Right ventricle myocardium superior (tissue), 1 donor: ENCODE results near the gene CD22. TPM values are rescaled to one million over a fixed set of nuclear protein-coding genes. Genes with fewer than 3 reads are reported as not detected.
"Not testable (repeated sequence)": the region's sequence is repeated elsewhere in the genome, so short reads cannot be mapped to it uniquely, and the experiment has no call there.

Experiments
- ATAC-seq: fragments of 200-7000 bp; cut with Tn5 transposase; one replicate; pipeline ENCODE4 v1.9.1; 2020; ENCODE audit warnings: mild to moderate bottlenecking; ENCODE audit not compliant: poor library complexity
- DNase-seq: peaks from one replicate; pipeline ENCODE4 v3.0.0-alpha.2; 2020
- intact Hi-C: fragments of 100-400 bp; cut with DNase I; formaldehyde crosslinking; loops from one replicate; pipeline ENCODE4 v1.11.2; 2022
- long read RNA-seq: library from polyadenylated mRNA; unstranded; transcript quantifications from one replicate; pipeline ENCODE4 v2.0.0, GENCODE V29; 2021
- total RNA-seq: library from RNA; stranded (reverse); fragmentation: NEBNext Ultra II Directional; extraction: Animal tissue kit (Norgen Biotek cat#: 25700); gene quantifications from one replicate; pipeline ENCODE4 v1.2.1, GENCODE V29; 2021
- donor health status: DM: no; HTN: yes; CAD: no; lungs with severe emphysema.

CD22 gene
- 0.56 TPM for total RNA-seq
- long read RNA-seq, result 0 reads

DNA sequence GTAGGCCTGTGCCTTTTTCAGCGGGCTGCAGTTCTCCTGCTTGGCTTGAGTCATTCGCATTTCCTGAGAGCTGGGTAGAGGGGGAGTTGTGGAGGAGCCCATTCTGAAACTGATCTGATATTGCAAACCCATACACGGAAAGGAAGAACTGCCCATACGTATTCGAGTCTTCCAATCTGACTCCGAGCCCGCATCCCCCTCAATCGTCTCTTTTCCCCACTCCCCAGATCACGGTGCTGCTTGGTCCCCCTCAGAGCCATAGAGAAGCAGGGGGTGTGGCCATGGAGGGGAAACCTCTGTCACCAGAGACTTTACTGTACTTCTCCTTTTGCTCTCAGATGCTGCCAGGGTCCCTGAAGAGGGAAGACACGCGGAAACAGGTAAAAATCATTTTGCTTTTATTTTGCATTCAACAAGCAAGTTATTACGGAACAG is at the start of gene CD22:
Gene CD22 (plus strand): TSS at position 337 of the 435 bp plus-strand sequence. CDS start 2,854 bp downstream, outside the sequence.
- DNase-seq (peak; percentile 6), ATAC-seq (no peak)
- intact Hi-C loops, result no loop called here

DNA sequence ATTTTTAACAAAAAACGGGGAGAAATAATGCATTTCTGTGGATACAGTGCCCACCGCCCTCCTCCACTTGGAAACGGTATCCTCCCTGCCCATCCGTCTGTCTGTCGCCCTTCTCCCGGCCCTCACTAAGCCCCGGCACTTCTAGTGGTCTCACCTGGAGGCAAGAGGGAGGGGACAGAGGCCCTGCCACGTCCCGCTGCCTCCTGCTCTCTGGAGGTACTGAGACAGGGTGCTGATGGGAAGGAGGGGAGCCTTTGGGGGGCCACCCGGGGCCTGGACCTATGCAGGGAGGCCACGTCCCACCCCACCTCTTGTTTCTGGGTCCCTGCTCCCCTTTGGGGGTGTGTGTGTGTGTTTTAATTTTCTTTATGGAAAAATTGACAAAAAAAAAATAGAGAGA is 49.6 kb upstream of the CD22 start:
- no peak for DNase-seq
- ATAC-seq, result no peak
- intact Hi-C loops, result no loop called here

DNA sequence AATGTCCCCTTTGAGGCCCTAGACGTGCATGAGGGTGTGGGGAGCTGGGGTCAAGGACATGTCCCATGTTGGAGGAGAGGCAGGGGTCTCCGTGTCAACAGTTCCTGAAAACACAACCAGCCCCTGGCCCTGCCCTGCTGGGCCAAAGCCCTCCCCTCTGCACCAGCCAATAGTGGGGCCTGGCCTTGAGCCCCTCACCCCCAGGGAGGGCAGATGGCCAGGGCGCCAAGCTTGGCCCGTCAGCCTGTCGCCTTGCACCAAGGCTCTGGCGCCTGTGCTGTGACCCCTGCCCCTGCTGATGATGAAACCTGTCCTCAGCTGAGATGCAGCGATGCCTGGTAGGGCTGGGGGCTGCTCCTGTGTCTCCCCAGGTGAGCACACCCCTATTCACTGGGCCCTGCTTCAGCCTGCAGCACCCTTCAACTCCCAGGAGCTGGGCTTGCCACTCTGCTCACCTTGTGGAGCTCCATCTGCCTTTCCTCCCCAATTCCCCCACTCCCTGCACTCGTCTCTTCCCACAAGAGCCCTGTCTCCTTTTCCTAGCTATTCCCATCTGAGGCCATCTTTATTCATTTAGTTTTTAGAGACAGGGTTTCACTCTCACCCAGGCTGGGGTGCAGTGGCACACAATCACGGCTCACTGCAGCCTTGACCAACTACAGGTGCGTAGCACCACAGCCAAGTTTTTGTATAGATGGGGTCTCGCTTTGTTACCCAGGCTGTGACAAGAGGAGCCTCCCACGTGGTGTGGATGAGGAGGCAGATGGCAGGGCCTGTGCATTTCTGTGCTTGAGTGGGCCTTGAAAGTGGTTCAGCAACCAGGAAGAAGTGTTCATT is 48.8 kb upstream of the CD22 start:
- ATAC-seq (no peak), DNase-seq (peak; percentile 40)
- intact Hi-C loops, result no loop called here

DNA sequence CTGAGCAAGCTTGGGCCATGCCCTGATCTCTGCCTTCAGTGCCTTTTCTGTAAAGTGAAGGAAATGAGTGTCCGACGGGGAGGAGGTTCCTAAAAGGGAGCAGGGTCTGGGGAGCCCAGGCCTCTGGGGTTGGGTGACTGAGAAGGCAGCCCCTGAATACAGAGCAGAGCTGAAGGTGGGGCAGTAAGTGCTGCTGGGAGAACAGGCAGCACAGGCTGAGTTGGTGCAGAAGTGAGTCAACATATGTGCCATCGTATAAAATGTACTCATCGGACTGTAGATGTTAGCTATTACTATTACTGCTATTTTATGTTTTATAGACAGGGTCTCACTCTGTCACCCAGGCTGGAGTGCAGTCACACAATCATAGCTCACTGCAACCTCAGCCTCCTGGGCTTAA is 47.7 kb upstream of the CD22 start:
- intact Hi-C loops, result no loop called here
- DNase-seq (no peak), ATAC-seq (no peak)

DNA sequence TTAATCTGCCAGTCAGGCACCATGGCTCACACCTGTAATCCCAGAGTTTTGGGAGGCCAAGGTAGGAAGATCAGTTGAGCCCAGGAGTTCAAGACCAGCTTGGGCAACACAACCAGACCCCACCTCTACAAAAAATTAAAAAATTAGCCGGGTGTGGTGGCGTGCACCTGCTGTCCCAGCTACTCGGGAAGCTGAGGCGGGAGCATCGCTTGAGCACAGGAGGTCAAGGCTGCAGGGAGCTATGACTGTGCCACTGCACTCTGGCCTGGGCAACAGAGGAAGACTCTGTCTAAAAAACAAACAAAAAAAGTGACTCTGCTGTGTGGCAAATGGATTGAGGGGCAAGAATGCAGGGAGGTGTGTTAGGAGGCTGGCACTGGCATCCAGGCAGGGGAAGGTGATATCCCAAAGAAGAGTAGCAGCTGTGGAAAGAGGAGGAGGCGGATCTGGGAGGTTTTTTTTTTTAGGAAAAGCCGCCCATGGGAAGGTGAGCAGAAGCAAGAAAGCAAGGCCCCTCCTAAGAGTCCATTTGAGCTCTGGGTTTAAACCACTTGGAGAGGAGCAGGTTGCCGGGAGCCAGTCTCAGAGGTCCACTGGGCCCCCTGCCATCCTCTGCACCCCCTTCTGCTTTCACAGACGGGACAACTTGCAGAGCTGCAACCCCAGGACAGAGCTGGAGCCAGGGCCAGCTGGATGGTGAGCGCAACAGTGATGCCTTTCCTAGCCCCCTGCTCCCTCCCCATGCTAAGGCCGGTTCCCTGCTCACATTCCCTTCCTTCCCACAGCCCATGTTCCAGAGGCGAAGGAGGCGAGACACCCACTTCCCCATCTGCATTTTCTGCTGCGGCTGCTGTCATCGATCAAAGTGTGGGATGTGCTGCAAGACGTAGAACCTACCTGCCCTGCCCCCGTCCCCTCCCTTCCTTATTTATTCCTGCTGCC is 44.6 kb upstream of the CD22 start:
- DNase-seq (no peak), ATAC-seq (no peak)
- intact Hi-C loops, result no loop called here

DNA sequence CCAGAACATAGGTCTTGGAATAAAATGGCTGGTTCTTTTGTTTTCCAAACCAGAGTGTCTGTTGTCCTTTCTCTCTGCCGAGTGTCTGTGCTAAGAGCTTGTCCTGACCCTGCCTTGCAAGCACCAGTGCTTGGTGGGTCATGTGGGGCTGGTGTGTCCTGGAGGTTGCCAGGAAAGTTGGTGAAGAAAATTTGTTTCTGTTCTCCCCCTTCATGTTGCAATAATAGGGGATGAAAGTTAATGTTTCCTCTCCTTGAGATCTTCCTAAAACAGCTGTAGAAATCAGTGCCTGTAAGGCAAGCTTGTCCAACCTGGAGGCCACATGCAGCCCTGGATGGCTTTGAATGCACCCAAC is 43.9 kb upstream of the CD22 start:
- DNase-seq (no peak), ATAC-seq (no peak)
- intact Hi-C loops, result no loop called here

DNA sequence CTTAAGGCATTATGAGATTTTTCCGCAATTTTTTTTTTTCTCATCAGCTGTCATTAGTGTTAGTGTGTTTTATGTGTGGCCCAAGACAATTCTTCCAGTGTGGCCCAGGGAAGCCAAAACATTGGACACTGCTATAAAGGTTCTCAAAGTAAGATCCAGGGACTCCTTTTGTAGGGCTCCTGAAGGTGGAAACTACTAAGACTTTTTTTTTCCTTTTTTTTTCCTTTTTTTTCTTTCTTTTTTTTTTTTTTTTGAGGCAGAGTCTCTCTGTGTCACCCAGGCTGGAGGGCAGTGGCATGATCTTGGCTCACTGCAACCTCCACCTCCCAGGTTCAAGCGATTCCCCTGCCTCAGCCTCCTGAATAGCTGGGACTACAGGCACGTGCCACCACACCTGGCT is 43.5 kb upstream of the CD22 start:
- ATAC-seq, DNase-seq, intact Hi-C loops: not testable (repeated sequence)

DNA sequence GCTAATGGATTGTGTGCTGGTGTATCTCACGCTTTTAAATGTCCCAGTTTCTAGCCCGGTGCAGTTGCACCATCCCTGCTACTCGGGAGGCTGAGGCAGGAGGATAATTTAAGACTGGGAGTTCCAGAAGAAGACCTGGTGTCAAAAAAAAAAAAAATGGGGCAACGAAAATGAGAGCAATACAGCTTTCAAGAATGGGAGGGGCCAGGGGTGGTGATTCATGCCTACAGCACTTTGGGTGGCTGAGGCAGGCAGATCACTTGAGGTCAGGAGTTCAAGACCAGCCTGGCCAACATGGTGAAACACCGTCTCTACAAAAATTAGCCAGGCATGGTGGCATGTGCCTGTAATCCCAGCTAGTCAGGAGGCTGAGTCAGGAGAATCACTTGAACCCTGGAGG is 42.9 kb upstream of the CD22 start:
- DNase-seq, ATAC-seq, intact Hi-C loops: not testable (repeated sequence)

DNA sequence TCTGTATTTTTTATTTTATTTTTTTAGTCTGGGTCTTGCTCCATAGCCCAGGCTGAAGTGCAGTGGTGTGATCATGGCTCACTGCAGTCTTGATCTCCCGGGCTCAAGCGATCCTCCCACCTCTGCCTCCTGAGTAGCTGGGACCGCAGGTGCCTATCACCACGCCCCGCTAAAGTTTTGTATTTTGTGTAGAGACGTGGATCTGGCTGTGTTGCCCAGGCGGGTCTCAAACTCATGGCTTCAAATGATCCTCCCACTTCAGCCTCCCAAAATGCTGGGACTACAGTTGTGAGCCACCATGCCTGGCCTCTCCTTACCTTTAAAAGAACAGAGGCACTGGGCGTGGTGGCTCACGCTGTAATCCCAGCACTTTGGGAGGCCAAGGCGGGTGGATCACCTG is 41.3 kb upstream of the CD22 start:
- DNase-seq (no peak), ATAC-seq (no peak)
- intact Hi-C loops, result no loop called here

DNA sequence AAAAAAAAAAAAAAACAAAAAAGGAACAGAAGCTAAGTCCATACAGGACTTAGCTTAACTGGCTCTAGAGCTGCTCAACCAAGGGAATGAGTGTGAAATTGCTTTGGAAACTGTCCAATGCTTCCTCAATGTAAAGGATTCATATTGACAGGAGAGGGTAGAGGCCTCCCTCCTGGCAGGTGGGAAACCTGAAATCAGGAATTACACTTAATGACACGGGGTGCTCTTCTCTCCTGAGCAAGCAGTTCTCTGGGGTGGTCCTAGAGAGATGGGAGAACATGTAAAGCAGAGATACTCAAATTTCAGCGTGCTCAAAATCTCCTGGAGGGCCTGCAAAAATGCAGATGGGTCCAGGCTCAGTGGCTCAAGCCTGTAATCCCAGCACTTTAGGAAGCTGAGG is 40.7 kb upstream of the CD22 start:
- no peak for ATAC-seq
- intact Hi-C loops, result no loop called here
- DNase-seq, result no peak

DNA sequence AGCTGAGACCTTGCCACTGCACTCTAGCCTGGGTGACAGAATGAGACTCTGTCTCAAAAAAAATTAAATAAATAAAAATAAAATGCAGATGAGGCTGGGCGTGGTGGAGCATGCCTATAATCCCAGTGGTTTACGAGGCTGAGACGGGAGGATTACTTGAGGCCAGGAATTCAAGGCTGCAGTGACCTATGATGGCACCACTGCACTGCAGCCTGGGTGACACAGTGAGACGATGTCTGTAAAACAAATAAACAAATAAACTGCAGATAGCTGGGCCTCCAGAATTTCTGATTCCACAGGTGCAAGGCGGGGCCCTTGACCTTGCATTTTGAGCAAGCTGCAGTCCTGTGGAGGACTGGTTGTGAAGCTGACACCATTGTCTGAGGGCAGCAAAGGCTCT is 40.1 kb upstream of the CD22 start:
- ATAC-seq (no peak), DNase-seq (no peak)
- intact Hi-C loops, result no loop called here

DNA sequence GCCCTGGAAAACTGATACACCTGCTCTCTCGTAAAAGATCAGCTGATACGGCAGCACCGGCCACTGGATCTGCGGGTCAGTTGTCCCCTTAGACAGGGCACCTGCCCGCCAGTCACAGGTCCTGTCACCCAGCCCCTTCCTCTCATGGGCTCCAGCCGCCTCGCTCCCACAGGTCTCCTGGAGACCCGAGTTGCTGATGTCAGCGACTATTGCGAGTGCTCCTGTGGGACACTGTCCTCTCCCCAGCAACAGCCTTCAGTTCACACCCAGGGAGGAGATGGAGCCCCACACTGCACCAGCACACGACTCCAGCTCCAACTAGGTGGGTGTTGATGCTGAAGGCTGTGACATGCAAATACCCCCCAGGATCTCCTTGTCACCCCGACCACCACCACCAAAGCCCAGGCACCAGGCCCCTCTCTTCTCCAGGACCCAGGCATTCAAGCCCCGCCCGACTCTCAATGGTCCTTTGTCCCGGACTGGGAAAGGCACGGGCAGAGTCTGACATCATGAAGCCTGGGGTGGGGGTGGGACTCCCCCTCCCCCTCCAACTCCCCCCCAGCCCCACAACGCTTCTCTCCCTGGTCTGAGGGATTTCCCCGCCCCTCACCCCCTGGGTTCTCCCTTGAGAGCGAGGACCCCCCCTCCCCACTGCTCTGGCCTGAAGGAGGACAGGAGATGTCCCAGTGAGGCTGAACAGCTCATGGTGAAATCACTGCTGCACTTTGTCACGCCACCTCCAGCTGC is 38.4 kb upstream of the CD22 start:
- intact Hi-C loops, result no loop called here
- DNase-seq (no peak), ATAC-seq (no peak)

DNA sequence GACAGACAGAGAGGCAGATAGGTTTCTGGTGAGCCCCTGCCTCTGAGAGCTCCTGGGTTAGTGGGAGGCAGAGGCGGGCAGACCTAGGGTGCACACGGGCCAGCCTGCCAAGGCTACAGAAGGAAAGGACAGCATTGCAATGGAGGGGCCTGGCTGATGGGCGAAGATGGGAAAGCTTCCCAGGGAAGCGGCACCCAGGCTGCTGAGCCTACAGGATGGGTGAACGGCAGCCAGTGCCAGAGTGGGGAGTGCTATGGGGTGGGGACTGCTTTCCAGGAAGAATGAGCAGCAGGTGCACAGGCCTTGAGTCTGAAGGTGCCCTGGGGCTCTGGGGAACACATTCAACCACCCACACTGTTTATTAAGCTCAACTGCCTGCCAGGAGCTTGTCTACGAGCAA is 37.7 kb upstream of the CD22 start:
- ATAC-seq (no peak), DNase-seq (no peak)
- intact Hi-C loops, result no loop called here

DNA sequence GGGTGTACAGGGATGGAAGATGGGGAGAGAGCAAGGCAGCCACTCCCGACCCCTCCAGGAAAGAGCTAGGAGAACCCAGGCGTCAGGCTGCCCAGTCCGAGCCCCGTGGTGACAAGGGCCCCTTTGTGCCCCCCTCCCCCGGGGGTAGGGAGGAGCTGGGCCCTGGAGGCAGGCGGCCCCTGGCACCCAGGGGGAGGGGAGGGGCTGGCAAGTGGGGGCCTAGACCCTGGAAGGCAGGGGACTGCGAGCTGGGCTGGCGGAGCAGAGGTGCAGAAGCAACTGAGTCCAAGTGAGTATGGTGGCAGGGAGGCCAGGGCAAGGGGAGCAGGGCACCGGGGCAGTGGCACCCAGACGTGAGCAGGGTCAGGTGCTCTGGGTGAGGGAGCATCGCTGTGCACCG is 37.1 kb upstream of the CD22 start, which contains the start of gene MAG:
Gene MAG (plus strand): TSS at position 246 of the 400 bp plus-strand sequence. CDS start 3,248 bp downstream, outside the sequence.
- intact Hi-C loops, result no loop called here
- DNase-seq (no peak), ATAC-seq (no peak)

DNA sequence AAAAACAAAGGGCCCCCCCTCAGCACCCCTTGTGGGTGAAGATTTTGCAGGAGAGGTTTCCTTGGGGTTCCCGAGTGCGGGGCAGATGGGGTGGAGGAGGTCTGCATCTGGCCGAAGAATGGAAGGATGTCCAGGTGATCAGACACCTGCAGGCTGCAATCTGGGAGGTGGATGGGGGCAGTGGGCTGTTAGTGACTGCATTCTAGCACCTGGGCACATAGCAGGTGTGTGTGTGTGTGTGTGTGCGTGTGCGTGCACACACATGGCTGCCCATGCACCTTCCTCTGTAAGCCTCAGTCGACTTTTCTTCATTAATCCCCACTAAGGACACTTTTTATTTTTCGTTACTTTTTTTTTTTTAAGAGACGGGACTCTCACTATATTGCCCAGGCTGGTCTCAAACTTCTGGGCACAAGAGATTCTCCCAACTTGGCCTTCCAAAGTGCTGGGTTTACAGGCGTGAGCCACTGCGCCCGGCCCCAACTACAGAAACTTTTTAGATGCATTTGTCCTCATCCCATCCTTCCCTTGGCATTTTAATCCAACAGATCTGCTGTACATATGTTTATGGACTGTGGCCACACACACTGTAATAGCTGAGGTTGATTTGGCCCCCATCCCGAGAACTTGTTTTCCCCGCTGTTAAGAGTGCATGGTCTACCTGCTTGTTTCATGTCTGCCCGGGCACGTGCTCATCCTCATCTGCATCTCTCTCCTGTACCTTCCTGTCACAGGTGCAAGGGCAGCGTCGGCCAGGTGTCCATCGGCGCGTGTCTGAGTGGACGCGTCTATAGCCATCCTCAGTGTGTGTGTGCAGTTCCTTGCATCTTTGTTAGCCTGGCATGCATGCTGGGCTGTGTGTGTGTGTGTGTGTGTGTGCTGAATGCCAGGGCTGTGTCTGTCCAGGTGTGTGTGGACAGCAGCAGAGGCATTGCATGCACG is 36.3 kb upstream of the CD22 start:
- DNase-seq, result no peak
- ATAC-seq, result no peak
- intact Hi-C loops, result no loop called here

DNA sequence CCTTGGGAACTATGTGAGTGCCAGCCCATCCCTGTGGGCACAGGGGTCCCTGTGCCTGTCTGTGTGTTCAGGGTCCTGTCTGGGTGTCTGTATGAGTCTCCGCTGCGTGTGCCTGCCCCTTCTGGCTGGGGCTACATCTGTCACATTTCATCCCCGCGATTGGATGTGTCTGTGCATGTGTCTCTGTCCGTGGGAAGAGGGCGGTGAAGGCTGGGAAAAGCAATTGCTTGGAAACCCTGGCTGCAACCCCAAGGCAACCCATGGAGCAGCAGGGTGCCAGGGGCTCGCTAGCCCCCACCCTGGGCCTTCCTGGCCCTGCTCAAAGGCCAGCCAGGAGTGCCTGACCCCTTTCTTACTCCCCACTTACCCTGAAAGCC is 35.6 kb upstream of the CD22 start:
- intact Hi-C loops, result no loop called here
- no peak for ATAC-seq

DNA sequence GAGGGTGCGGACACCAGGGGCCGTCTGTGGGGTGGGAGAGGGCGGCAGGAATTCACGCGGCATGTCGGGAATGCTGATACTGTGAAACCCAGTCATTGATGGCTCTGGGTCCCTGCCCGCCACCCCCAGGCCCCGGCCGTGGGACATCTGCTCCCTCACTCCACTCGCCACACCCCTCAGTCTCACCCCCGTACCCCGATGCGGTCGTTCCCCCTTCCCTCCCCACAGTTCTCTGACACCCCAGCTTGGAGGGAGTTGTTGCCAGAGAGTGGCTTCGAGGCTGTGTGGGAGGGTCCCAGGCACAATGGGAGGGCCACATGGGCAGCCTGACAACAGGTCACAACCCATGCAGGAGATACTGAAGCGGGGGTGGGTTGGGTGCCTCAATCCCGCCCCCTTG is 35.2 kb upstream of the CD22 start:
- intact Hi-C loops, result no loop called here
- DNase-seq, result no peak
- ATAC-seq, result no peak

More for the DNA sequence above, 35.6 kb upstream of the CD22 start:
- DNase-seq, result no peak

DNA sequence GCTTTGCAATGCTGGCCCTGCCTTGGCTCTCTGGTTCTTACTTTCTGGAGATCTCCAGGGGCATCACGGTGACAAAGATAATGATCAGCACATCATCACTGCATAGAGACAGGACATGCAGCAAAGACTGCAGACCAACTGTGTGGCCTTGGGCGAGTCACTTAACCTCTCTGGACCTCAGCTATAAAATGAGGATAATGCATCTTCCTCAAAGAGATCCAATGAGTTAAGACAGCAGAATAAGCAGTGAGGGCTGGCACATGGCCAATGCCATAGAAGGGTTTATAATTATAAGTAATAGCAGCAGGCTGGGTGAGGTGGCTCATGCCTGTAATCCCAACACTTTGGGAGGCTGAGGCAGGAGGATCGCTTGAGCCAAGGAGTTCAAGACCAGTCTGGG is 34.7 kb upstream of the CD22 start:
- DNase-seq (no peak), ATAC-seq (no peak)
- intact Hi-C loops, result no loop called here
